Measurements from ENCODE around the gene RDH12.

RDH12 gene

DNA sequence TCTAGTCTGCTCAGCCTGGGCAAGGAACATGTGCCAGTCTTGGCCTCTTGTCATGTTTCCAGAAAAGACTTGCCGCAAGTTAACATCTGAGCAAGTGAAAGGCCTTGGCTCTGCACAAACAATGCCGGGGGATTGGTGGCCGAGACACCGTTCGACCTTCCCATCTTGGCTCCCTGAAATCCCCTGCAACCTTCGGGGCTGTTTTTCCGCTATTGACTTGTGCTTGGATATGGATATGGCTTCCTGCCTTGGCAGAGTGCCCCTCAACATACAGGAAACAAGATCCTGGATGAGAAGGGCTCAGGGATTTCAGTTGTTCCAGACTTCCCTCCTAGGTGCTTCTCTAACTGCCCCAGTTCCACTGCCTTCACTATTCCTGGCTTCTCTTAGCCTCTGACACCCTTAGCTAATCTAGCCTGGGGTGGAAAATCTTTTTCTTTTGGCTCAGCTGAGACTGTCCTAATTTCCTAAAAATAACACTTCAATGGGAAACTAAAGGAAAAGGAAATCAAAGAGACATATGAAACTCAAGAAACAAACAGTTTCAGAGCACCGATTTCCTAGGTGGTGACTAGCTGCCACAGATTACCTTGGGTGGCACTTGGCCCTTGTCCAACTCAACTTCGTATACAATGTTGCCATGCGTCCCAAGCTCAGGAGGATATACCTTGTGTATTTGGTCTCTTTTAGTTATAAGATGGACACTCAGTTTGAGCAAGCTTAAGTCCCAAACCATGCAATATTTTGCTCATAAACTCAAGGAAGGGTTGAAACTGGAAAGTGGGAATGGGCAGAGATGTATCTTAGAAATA lies 33.9 kb downstream of the RDH12 start:
- no peaks in the 10 kb centered on the region for H3K27me3 ChIP-seq (ENCODE audit: low read depth, low read length)
- TF ChIP-seq, protein P1, sequence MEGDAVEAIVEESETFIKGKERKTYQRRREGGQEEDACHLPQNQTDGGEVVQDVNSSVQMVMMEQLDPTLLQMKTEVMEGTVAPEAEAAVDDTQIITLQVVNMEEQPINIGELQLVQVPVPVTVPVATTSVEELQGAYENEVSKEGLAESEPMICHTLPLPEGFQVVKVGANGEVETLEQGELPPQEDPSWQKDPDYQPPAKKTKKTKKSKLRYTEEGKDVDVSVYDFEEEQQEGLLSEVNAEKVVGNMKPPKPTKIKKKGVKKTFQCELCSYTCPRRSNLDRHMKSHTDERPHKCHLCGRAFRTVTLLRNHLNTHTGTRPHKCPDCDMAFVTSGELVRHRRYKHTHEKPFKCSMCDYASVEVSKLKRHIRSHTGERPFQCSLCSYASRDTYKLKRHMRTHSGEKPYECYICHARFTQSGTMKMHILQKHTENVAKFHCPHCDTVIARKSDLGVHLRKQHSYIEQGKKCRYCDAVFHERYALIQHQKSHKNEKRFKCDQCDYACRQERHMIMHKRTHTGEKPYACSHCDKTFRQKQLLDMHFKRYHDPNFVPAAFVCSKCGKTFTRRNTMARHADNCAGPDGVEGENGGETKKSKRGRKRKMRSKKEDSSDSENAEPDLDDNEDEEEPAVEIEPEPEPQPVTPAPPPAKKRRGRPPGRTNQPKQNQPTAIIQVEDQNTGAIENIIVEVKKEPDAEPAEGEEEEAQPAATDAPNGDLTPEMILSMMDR (IDR thresholded peaks at IDR 0.05; ENCODE audit: low read depth, low read length), result no peak
- no peak for TF ChIP-seq EZH2phosphoT487 (IDR thresholded peaks at IDR 0.05; ENCODE audit: low read depth)
- H3K4me2 ChIP-seq (ENCODE audit: low read length), result no peak overlapping the region
- H3K9ac ChIP-seq (ENCODE audit: low read length), result no peak overlapping the region
- no peaks in the 10 kb centered on the region for H3K9me3 ChIP-seq (ENCODE audit: insufficient read depth, low read length)
- H3K36me3 ChIP-seq (replicated peaks; ENCODE audit: low read depth, low read length), result no peaks in the 10 kb centered on the region
- no peak overlapping the region for H2AFZ ChIP-seq (ENCODE audit: low read depth, low read length)
- no peak overlapping the region for H3K4me3 ChIP-seq (ENCODE audit: low read length)
- H4K20me1 ChIP-seq (ENCODE audit: insufficient read depth, low read length), result no peaks in the 10 kb centered on the region
- H3K4me1 ChIP-seq (ENCODE audit: low read length), result no peaks in the 10 kb centered on the region
- H3K79me2 ChIP-seq (ENCODE audit: low read length), result no peaks in the 10 kb centered on the region
- no peak overlapping the region for H3K27ac ChIP-seq (ENCODE audit: low read length)

DNA sequence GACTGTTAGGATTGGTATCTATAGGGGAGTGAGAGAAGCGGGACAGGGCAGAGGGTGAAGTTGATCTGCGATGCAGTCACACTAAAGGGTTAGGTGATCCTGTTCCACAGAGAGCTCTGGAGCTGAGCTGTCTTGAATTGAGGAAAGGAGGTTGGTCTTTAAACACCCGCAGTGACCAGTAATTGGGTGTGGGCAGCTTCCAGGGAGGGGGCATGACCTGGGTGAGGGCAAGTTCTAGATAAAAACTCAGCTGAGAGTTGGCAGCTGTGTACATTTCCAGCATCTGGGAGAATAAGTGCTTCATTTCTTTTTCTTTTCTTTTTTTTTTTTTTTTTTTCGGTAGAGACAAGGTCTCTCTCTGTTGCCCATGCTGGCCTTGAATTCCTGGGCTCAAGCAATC lies 35.1 kb downstream of the RDH12 start:
- Histone ChIP-seq H3K79me2 (ENCODE audit: low read length) (no peaks in the 10 kb centered on the region), H3K27ac (ENCODE audit: low read length) (no peak overlapping the region), H3K9ac (ENCODE audit: low read length) (no peak overlapping the region), H3K9me3 (ENCODE audit: insufficient read depth, low read length) (no peaks in the 10 kb centered on the region), H3K4me1 (ENCODE audit: low read length) (no peaks in the 10 kb centered on the region), H3K4me2 (ENCODE audit: low read length) (no peak overlapping the region), H3K36me3 (replicated peaks; ENCODE audit: low read depth, low read length) (no peaks in the 10 kb centered on the region), H3K4me3 (ENCODE audit: low read length) (no peak overlapping the region), H3K27me3 (ENCODE audit: low read depth, low read length) (no peaks in the 10 kb centered on the region), H2AFZ (ENCODE audit: low read depth, low read length) (no peak overlapping the region), H4K20me1 (ENCODE audit: insufficient read depth, low read length) (no peaks in the 10 kb centered on the region)
- TF ChIP-seq EZH2phosphoT487 (IDR thresholded peaks at IDR 0.05; ENCODE audit: low read depth), result no peak

DNA sequence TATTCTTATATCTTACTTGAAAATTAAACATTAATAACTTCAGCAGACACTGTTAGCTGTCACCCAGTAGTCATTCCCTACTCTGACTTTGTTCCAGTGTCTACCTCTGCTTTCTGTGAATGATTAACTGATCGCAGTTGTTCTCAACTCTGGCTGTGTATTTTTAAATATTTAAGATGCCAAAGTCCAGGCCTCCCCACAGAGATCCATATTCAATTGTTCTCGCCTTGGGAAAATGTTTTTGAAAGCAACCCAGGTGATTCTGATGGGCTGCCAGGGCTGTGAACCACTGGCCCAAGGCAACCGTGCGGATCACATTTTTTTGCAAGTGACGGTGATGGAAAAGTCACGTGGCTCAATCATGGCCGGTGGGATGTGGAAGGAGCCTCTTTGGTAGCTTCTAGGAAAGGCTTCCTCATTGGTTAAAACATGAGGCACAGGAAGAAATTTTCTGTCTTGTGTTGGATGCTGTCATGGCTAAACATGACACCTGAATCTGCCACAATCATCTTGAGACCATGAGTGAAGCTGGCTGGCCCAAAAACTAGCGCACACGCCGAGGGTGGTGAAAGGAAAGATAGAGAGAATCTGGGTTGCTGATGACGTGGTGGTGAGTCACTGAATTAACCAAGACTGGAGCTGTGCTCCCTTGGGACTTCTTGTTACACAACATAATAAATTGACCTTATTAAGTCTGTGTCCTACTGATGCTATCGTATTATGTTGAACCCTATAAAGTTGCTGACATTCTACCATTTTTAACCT lies 37.2 kb downstream of the RDH12 start:
- Histone ChIP-seq H4K20me1 (ENCODE audit: insufficient read depth, low read length) (no peaks in the 10 kb centered on the region), H3K36me3 (replicated peaks; ENCODE audit: low read depth, low read length) (no peaks in the 10 kb centered on the region), H3K27ac (ENCODE audit: low read length) (no peak overlapping the region), H3K27me3 (ENCODE audit: low read depth, low read length) (no peaks in the 10 kb centered on the region), H3K4me2 (ENCODE audit: low read length) (no peak overlapping the region), H3K4me1 (ENCODE audit: low read length) (no peaks in the 10 kb centered on the region), H3K4me3 (ENCODE audit: low read length) (no peak overlapping the region), H3K9ac (ENCODE audit: low read length) (no peak overlapping the region), H3K79me2 (ENCODE audit: low read length) (no peaks in the 10 kb centered on the region), H3K9me3 (ENCODE audit: insufficient read depth, low read length) (no peaks in the 10 kb centered on the region), H2AFZ (ENCODE audit: low read depth, low read length) (no peak overlapping the region)
- no peak for TF ChIP-seq EZH2phosphoT487 (IDR thresholded peaks at IDR 0.05; ENCODE audit: low read depth)
- TF ChIP-seq, protein P1 (IDR thresholded peaks at IDR 0.05; ENCODE audit: low read depth, low read length), result no peak

DNA sequence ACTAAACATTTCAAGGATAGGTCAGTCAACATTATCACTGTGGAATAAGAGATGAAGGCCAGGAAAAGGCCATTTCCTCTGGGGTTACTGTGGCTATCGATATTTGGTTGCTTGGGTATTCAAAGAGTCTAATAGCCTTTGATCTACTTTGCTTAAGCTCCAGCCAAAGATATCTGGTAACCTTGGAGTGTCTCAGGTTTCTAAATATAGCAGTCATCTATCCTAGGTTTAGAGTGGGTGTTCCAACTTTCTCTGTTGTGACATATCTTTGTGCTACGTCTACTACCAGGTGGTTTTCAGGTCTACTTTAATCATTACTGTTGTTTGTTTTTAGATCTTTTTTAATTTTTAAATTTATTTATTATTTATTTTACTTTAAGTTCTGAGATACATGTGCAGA lies 42.4 kb downstream of the RDH12 start:
- H3K27ac ChIP-seq (ENCODE audit: low read length), result no peak overlapping the region
- peaks cover 29% of the 10 kb centered on the region for H3K36me3 ChIP-seq (replicated peaks; ENCODE audit: low read depth, low read length)
- no peaks in the 10 kb centered on the region for H3K9me3 ChIP-seq (ENCODE audit: insufficient read depth, low read length)
- H3K4me1 ChIP-seq (ENCODE audit: low read length), result peaks cover 9% of the 10 kb centered on the region
- H4K20me1 ChIP-seq (ENCODE audit: insufficient read depth, low read length), result no peaks in the 10 kb centered on the region
- no peak overlapping the region for H3K9ac ChIP-seq (ENCODE audit: low read length)
- H3K4me3 ChIP-seq (ENCODE audit: low read length), result no peak overlapping the region
- no peak overlapping the region for H3K4me2 ChIP-seq (ENCODE audit: low read length)
- H2AFZ ChIP-seq (ENCODE audit: low read depth, low read length), result no peak overlapping the region
- H3K27me3 ChIP-seq (ENCODE audit: low read depth, low read length), result no peaks in the 10 kb centered on the region
- no peaks in the 10 kb centered on the region for H3K79me2 ChIP-seq (ENCODE audit: low read length)
- TF ChIP-seq, protein P1 (IDR thresholded peaks at IDR 0.05; ENCODE audit: low read depth, low read length), result no peak
- TF ChIP-seq EZH2phosphoT487 (IDR thresholded peaks at IDR 0.05; ENCODE audit: low read depth), result no peak

Measured in OCI-LY3 (cell line).